Suprapubic skin (tissue), 3 donors: ENCODE measurements around the gene FOXC1.

ENCODE experiments used
- POLR2A ChIP-seq, 2 donors: fragments of 450-650 bp; IDR thresholded peaks; one replicate each; pipeline ENCODE4 v1.6.1; 2017; ENCODE audit warnings: antibody characterized with exemption in 2 of 2, mild to moderate bottlenecking in 2 of 2, moderate library complexity in 2 of 2
- TF ChIP-seq, protein P1 (sequence below), 2 donors: fragments of 200-600 bp in 1 of 2; fragments of 450-650 bp in 1 of 2; sonication (generic) in 1 of 2; IDR thresholded peaks; one replicate each; pipeline ENCODE4 v1.5.1; 2016 to 2019; ENCODE audit warnings: antibody characterized with exemption in 2 of 2, mild to moderate bottlenecking in 1 of 2, moderate library complexity in 1 of 2

DNA sequence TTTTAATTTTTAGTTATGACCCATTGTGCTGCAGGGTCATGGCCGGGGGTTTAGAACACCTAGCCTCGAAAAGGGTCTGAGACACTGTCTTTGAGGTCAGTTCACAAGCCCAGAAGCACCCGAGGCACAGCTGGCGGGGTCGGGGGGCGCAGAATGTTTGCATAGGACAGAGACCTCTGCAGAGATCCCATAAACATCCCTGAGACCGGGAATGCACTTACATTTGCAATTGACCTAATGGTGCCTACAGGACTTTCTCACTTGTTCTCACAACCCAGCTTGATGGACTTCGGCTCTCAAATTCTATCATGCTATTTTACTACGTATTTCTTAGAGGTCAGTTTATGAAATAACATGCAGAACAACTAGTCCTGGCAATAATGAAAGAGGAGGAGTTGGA is 33.5 kb upstream of the FOXC1 start:
- TF ChIP-seq, protein P1, sequence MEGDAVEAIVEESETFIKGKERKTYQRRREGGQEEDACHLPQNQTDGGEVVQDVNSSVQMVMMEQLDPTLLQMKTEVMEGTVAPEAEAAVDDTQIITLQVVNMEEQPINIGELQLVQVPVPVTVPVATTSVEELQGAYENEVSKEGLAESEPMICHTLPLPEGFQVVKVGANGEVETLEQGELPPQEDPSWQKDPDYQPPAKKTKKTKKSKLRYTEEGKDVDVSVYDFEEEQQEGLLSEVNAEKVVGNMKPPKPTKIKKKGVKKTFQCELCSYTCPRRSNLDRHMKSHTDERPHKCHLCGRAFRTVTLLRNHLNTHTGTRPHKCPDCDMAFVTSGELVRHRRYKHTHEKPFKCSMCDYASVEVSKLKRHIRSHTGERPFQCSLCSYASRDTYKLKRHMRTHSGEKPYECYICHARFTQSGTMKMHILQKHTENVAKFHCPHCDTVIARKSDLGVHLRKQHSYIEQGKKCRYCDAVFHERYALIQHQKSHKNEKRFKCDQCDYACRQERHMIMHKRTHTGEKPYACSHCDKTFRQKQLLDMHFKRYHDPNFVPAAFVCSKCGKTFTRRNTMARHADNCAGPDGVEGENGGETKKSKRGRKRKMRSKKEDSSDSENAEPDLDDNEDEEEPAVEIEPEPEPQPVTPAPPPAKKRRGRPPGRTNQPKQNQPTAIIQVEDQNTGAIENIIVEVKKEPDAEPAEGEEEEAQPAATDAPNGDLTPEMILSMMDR (IDR thresholded peaks at IDR 0.05), result no peak
- no peak for TF ChIP-seq POLR2A (IDR thresholded peaks at IDR 0.05)
